GM19025 (cell line): ENCODE data around the gene ABHD16B.
"Not testable (repeated sequence)": the region's sequence is repeated elsewhere in the genome, so short reads cannot be mapped to it uniquely, and the experiment has no call there.

Source experiments
- ATAC-seq: cut with Tn5 transposase; IDR thresholded peaks from one replicate; pipeline ENCODE4 v1.9.1; 2021; ENCODE audit warnings: mild to moderate bottlenecking, low read depth, moderate library complexity; ENCODE audit not compliant: unreplicated experiment

Gene ABHD16B

DNA sequence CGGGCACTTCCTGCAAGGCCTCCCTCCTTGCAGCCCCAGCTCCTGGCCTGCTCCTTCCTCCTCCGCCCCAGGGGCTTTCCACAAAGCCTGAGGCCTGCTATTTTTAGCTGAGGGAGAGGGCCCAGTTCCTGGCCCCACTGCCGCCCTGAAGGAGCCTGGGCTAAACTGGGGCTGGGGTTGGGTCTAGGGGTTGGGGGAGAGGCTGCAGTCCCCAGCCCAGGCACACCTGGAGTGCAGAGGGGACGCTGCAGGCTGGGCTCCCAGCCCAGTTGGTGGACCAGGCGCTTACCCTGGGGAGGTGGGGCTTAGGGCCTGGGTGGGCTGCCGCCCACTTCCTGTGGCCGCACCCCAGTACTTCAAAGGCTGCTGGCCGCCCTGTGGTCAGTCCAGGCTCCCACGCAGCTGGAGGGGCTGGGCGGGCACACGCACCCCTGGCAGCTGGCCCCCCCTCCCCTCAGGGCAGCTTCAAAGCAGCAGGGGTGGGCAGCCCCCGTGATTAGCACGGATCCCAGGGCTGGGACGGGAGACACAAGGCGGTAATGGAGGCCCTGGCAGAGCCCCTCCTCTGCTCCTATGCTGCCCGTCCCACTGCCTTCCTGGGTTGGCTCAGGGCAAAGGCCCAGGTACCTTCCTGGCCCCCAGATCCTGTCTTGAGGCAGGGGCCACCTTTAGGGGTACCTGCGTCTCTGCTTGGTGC is 7.1 kb upstream of the ABHD16B start:
- ATAC-seq: no peak

GRCh38 chr20:63854766-63855362 is 6.4 kb upstream of the ABHD16B start:
- no peak for ATAC-seq

DNA sequence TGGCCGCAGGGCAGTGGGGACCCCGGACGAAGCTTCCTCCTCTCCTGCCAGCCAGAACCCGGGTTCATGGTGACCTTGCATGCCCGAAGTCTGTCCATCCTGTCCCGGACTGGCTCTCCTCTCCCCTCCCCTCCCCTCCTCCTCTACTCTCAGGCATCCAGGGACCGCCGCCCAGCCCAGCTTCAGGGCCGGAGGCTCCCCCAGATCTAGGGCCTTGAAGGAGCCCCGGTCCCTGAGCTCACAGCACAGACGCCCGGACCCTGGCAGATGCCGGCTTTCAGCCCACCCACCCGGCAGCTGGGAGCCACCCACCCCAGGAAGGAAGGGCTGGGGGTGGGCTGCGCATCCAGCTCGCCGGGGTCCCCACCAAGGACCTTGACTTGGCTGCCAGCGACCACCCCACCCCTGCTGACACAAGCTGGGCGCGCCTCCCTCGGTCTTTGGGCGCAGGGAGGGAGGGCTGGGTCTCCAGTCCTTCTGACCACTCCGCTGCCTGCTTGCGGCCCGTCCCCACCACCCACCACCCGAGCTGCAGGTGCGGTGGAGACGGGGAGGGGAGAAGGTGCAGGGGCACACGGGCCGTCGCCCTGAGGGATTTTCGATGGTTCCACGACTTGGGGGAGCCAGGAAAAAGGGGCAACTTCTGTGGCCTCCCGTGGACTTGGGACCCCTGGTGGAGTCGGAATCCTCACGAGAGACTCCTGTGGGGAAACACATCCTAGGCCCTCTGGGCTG is 5.8 kb upstream of the ABHD16B start:
- no peak for ATAC-seq

DNA sequence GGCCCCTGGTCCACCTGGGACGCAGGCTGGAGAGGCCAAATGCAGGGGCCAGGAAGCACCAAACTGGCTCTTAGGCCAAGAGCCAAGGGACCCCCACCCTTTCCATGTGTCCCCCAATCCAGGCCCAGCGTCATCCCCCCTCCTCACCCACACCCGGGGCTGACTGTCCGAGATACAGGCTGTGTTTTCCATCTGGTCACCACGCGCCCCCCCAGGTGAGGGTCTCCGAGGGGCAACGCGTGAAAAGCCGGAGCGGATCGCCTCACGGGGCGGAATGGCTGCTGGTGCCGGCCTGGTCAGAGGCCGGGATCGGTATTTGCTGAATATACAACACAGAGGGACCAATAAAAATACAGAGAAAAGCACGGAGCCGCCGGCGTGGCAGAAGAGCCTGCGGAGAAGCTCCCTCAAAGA is 5.2 kb upstream of the ABHD16B start:
- no peak for ATAC-seq

- ATAC-seq: no peak
These were observed 3.4 kb upstream of the ABHD16B start for GRCh38 chr20:63857764-63858392.

DNA sequence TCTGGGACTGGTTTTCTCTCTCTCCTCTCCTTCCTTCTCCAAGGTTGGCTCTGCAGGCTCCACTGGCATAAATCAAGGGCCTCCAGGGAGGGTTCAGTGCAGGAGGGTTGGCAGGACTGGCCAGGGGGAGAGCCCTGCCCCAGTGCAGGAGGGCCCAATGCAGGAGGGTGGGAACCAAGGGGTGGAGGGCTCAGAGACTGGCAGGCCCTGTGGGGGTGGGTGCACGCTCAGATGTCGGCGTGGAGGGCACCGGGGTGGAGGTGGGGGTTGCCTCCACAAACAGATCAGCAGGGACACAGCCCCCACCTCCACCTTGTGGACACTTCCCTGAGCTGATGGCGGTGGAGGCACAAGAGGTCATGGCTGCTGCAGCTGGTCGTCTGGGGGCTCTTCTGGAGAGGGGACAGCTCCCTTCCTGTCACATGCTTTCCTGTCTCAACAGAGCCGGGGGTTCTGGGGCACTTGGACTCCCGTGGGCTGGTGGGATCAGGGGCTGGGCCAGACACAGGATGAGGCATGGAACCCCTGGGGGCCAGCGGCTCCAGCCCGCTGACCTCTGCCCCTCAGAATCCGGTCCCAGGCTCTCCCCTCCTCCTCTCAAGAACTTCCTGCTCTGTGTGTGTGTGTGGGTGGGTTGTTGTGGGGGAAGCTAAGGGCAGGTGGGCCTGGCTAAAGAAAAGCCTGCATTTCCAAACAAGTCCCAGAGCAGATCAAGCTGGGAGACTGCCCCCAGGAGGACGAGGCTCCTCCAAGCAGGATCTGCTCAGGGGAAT is 2.7 kb upstream of the ABHD16B start:
- no peak for ATAC-seq

DNA sequence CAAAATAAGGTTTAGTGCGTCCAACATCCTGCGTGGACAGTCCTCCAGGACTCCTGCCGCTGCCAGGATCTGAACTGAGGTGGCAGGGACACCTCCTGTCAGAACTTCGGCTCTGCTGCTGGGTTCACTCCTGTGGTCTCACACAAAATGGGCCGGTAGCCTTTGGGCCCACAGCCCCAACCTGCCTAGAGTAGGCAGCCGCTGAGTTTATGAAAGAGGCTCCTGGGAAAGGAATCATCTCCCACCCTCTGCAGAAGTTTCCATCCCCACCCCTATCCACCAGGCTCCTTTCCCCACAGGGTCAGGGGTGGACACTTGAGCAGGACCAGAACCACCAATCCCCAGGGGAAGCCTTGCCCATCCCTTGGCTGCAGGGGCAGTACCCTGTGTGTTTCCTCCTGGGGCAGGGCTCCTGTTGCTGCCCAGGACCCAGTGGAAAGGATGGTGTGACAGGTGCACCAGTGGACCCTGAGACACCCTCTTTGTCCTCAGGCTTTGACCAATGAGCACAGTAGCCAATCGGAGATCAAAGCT is 2.1 kb upstream of the ABHD16B start:
- ATAC-seq: no peak

- ATAC-seq: no peak
These were observed 810 bp upstream of the ABHD16B start for GRCh38 chr20:63860325-63861051.

DNA sequence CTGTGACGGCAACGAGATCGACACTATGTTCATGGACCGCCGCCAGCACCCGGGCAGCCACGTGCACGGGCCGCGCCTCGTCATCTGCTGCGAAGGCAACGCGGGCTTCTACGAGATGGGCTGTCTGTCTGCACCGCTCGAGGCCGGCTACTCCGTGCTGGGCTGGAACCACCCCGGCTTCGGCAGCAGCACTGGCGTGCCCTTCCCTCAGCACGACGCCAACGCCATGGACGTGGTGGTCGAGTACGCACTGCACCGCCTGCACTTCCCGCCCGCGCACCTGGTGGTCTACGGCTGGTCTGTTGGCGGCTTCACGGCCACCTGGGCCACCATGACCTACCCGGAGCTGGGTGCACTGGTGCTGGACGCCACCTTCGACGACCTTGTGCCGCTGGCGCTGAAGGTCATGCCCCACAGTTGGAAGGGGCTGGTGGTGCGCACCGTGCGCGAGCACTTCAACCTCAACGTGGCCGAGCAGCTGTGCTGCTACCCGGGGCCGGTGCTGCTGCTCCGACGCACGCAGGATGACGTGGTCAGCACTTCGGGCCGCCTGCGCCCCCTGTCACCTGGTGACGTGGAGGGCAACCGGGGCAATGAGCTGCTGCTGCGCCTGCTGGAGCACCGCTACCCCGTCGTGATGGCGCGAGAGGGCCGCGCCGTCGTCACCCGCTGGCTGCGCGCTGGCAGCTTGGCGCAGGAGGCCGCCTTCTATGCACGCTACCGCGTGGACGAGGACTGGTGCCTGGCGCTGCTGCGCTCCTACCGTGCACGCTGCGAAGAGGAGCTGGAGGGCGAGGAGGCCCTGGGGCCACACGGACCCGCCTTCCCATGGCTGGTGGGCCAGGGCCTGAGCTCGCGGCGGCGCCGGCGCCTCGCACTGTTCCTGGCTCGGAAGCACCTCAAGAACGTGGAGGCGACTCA is 943 bp downstream of the ABHD16B start:
- ATAC-seq: no peak

GRCh38 chr20:63863021-63863797 is 1.9 kb downstream of the ABHD16B start:
- no peak for ATAC-seq

- peak; percentile 59 for ATAC-seq
These were observed 2.7 kb downstream of the ABHD16B start for GRCh38 chr20:63863798-63864544.

DNA sequence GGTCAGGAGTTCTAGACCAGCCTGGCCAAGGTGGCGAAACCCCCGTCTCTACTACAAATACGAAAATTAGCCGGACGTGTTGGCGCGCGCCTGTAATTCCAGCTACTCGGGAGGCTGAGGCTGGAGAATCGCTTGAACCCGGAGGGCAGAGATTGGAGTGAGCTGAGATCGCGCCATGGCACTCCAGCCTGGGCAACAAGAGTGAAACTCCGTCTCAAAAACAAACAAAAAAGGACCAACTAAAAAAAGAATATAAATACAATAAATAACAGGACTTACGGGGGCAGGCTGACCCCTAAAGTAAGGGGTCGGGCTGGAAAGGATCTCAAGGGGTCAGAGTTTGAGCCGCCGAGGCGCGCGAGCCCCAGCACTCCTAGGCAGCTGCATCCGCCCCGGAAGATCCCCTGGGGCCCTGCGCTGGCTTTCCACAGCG is 3.3 kb downstream of the ABHD16B start:
- no peak for ATAC-seq

DNA sequence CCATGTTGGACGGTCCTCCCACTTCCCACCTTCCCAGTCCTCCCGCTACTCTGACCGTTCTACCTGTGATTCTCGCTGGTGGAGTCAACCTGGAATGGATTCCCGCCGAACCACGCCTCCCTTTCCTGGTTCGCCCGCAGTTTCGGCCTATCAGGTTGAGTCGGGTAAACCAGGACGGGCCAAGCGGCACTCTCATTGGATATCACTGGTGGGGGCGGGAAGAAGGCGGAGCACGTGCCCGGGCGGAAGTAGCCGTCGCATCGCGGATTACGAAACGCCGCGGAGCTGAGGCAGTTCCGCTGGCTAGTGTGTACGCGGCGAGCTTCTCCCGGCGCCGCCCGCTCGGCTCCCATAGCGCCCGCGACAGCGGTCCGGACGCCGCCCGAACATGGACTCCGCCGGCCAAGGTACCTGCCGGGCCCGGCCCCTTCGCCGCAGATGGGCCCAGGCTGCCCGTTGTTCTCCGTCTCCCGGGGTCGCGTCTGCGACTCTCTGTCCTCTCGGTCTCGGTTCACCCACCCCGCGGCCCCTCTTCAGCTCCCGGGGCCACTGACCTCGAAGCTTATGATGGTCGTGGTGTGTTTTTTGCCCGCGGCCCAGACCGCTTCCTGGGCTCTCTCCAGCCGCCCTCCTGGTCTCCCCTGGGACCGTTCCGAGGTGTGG is 3.8 kb downstream of the ABHD16B start, which contains the start of gene TPD52L2:
Gene TPD52L2 (plus strand): TSS at position 293 of the 663 bp plus-strand sequence. CDS start 96 bp downstream, at position 389.
- ATAC-seq: peak; percentile 69

DNA sequence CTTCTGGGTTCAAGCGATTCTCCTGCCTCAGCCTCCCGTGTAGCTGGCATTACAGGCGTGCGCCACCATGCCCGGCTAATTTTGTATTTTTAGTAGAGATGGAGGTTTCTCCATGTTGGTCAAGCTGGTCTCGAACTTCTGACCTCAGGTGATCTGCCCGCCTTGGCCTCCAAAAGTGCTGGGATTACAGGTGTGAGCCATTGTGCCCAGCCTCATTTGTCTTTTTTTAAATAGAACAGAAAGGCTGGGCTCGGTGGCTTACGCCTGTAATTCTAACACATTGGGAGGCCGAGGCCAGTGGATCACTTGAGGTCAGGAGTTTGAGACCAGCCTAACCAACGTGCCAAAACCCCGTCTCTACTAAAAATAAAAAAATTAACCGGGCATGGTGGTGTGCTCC is 5.7 kb downstream of the ABHD16B start:
- not testable (repeated sequence) for ATAC-seq

DNA sequence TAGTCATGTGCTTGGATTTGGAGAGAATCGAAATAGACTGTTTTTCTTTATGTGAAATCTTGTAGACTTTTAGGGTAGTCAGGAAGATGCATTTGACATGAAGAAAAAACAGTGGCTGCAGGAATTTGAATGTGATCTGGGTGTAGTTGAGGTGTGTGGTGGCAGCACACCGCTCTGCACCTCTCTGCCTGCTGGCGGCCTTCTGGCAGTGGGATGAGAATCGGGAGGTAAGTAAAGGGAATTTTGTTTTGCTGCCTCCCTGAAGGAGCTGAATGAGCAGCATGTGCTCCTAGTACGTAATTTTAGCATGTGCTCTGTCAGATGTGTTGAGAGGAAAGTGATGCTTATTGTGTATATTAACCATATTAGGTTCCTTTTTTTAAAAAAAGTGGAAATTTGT is 7.0 kb downstream of the ABHD16B start:
- no peak for ATAC-seq

DNA sequence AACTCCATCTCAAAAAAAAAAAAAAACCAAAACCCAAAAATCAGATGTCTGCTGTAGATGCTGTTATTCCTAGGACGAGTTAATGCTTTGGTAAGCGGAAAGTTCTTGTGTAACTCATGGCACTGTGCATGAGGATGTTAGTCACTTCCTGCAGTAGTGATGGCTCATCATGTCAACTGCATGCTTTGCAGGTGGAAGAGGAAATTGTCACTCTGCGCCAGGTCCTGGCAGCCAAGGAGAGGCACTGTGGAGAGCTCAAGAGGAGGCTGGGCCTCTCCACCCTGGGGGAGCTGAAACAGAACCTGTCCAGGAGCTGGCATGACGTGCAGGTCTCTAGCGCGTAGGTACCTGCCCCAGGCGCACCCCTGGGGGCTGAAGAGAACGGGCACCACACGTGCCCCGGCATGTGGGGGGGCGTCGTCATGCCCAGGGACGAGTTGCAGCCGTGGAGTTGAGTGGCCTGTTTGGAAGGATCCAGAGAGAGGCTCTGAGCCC is 12.2 kb downstream of the ABHD16B start:
- ATAC-seq: no peak
